NCI-H82 (cell line): ENCODE measurements around the gene IKZF5.

ENCODE experiments used
- DNase-seq: peaks from one replicate; lab custom pipeline; 2025; lab: John Stamatoyannopoulos, UW

The IKZF5 gene

DNA sequence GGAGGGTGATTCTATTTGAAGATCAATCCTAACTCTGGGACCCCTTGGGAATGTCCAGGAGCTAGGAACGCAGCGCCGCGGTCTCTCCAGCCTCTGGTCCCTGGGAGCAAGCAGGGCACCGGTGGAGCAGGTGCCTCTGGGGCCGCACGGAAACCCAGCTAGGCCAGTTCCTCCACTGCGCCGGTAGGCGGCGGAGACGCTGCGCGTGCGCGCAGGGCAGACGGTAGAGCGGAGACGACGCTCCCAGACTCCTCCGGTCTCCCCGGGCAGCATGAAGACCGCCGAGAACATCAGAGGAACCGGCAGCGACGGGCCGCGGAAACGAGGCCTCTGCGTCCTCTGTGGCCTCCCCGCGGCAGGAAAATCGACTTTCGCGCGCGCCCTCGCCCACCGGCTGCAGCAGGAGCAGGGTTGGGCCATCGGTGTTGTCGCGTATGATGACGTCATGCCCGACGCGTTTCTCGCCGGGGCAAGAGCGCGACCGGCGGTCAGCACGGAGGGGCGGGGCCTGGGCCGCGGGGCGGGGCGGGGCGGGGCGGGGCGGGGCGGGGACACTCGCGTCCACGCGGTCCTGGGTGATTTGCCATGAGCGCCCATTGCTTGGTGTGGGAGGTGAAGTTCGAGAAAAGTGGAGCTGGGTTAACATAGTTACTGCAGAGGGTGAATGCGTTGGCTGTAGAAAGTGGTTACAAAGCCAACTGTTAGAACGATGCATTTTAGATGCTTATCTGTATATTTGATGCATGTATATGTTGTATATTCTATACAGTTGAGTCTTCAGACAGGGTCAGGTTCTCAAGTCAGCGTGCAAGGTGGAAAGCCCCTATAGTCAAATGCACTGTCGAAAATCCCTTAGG is 28.2 kb downstream of the IKZF5 start, which contains the start of gene PSTK:
TSS of gene PSTK (plus strand) at position 193 of the 857 bp plus-strand sequence. CDS start at position 272, 79 bp downstream.
- peak; percentile 89 for DNase-seq

DNA sequence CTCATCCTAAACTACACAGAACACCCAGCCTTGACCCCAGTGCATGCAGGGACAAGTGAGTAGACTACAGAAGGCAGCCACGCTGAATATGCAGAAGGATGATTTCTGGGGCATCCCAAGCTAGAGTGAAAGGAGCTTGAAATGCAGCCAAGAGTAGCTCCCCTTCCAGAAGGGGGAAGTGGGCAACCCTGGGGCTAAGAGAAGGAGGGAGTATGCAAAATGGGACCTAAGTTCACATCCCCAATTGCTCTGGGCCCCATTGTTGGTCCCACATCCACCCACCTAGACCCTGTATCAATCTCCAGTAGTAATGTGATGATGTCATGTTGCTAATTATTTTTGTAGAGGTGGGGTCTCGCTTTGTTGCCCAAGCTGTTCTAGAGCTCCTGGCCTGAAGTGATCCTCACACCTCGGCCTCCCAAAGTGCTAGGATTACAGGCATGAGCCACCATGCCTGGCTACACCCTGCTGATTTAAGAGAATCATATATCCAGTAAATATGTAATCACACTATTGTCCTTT is 34.0 kb downstream of the IKZF5 start:
- DNase-seq, result no peak

DNA sequence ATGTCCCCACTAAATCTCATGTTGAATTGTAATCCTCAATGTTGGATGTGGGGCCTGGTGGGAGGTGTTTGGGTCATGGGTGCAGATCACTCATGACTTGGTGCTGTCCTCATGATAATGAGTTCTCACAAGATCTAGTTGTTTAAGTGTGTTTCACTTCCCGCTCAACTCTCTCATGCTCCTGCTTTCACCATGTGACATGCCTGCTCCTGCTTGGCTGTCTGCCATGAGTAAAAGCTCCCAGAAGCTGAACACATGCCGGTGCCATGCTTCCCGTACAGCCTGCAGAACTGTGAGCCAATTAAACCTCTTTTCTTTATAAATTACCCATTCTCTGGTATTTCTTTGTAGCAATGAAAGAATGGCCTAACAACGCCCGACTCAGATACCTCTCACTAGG is 34.6 kb downstream of the IKZF5 start:
- DNase-seq, result no peak

DNA sequence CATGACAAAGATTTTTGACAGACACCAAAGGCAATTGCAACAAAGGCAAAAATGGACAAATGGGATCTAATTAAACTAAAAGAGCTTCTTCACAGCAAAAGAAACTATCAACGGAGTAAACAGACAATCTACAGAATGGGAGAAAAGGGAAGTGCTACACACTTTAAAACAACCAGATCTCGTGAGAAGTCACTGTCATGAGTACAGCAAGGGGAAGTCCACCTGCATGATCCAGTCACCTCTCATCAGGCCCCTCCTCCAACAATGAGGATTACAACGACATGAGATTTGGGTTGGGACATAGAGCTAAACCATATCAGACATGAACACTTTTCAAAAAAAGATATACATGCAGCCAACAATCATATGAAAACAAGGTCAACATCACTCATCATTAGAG is 39.9 kb downstream of the IKZF5 start:
- no peak for DNase-seq

DNA sequence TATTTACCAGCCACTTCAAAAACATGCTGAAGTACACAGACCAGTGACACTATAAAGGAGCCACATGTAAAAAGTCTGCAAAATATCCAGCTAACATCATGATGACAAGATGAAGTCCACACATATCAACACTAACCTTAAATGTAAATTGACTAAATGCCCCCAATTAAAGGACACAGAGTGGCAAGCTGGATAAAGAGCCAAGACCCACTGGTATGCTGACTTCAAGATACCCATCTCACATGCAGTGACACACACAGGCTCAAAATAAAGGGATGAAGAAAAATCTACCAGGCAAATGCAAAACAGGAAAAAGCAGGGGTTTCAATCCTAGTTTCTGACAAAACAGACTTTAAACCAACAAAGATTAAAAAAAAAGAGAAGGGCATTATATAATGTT is 41.7 kb downstream of the IKZF5 start:
- DNase-seq, result no peak

DNA sequence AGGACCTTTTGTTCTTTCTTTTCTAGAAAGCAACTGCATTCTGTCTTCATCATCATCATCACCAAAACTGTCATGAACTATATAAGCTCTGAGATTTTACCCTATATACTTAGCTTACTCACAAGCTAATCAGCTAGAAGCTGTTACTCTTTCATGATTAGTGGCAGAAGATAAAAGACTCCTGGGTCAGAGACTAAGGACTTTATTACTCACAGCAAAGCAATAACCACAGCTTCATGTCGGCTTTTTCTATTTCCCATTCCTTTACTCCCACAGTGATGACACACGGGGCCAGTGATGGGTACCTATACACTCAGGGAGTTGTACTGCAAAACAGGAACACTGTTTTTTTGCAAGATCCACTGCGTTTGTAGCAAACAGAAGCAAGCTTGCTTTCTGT is 46.2 kb downstream of the IKZF5 start:
- DNase-seq, result no peak

DNA sequence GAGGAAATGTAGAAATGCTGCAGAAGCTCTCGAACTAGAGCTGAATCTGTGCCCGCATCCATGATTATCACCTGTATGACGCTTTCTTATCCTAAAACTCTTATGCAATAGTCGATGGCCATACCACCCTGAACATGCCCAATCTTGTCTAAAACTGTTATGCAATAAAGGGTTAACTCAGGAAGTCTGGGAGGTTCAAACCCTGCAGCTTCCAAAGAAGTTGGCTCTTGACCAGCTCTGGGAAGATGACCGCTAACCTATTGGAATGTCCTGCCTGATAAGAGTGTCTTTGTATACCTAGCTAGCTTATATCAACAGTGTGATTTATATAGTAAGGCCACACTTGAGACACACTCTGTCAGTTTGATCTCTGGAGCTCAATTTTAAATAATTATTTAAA is 51.1 kb downstream of the IKZF5 start:
- DNase-seq, result no peak

DNA sequence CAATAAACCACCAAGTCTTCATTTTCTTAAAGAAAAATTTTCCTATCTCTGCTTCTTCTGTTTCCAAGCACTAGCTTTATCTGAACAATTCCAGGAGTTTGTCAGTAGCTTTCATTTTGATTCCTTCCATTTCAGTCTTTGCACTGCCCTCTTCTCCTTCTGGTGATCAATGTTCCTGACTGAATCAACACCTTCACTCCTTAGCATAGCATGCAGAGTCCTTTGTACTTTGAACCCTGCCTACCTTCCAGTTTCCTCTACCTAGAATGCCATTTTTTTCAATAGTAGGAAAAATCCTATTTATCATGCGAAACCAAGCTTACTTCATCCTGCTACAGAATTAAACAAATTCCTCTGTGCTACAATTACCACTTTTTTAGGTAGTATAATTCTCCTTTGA is 52.7 kb downstream of the IKZF5 start:
- no peak for DNase-seq

DNA sequence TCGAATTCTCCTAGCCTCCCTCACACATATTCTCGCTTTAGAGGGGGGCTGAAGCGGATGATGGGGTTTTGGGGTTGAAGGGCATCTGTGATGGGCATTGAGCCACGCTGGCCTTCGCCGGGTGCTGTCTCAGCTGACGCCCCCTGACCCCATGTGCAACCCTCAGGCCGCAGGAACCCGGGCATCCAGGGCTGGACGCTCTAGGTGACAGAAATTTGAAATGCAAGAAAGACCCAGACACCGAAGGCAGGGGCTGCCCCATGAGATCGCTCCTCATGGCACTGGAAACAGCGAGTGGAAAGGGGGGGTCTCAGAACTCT is 53.9 kb downstream of the IKZF5 start:
- no peak for DNase-seq

DNA sequence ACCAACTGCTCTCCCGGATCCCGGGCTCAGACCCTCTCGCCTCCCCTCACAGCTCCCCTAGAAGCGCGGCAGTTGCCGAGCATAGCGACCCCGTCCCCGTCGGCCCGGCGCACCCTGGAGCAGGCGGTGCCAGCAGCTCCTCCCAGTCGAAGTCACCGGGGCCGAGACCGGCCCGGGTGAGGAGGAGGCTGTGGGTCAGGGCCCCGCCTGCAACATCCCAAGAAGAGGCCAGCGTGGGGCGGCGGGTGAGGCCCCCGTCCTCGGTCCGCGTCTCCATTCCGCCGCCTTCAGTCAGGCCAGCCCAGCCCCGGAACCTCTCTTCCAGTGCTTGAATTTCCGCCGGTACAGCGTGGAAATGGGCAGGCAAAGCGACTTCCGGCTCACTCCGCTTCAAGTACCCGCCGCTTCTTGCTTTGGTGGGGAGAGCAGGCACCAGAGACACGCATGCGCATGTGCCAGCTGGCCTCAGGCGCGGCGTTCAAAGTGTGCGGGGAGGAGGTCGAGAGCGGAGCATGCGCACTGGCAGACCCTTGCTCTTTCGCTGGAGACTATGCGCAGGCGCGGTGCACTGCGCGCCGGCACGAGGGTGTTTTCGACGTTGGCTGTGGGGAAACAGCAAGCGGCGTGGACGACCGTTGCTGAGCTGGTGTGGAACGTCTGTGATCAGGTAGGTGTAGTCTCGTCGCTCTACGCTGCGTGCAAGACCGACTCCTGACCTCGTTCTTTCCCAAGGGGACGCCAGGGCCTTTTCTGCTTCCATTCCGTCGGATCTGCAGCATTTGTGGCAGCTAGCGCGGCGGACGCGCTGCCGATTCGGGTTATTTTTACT is 54.5 kb downstream of the IKZF5 start, which contains the start of gene C10orf88:
TSS of gene C10orf88 (minus strand) at position 326 of the 829 bp plus-strand sequence. CDS start at position 277, 49 bp downstream.
- peak; percentile 97 for DNase-seq

DNA sequence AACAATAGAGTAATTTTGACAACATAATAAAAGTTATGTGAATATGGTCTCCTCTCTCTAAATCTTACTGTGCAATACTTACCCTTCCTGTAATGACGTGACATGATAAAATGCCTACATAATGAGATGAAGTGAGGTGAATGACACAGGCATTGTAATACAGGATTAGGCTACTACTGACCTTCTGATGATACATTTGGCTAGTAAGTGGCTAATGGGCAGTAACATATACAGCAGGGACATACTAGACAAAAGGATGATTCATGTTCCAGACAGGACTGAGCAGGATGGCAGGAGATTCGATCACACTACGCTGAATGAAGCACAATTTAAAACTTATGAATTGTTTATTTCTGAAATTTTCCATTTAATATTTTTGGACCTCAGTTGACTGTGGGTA is 59.3 kb downstream of the IKZF5 start:
- no peak for DNase-seq
